Spleen (tissue), 7 donors: ENCODE data around the gene YDJC.

Experiments used
- POLR2A ChIP-seq, 3 donors: fragments of 450-650 bp; IDR thresholded peaks; one replicate each; pipeline ENCODE4 v1.5.1; 2017; ENCODE audit warnings: antibody characterized with exemption in 3 of 3, mild to moderate bottlenecking in 1 of 3
- POLR2AphosphoS5 ChIP-seq, 3 donors: sonication (generic); formaldehyde crosslinking; IDR thresholded peaks; one replicate each; pipeline ENCODE4 v1.5.1; 2017; ENCODE audit warnings: antibody characterized with exemption in 3 of 3
- TF ChIP-seq, protein P1 (sequence below), 11 experiments: fragments of 200-600 bp in 7 of 11; fragments of 450-650 bp in 4 of 11; sonication (generic) in 4 of 11; IDR thresholded peaks in 8 of 11; conservative IDR thresholded peaks in 3 of 11; 1 replicate in 7 of 11; 2 replicates in 4 of 11; pipeline versions ENCODE4 v1.4.0 to v1.8.0; 2016 to 2021; ENCODE audit warnings: antibody characterized with exemption in 11 of 11, inconsistent platforms in 4 of 11, mild to moderate bottlenecking in 1 of 11
- donor health status: DM: no; HTN: no; CAD: no; lungs with moderate emphysema.
- donor health status: DM: no; HTN: no; CAD: no.
- donor health status: DM: no; HTN: no; CAD: no.

DNA sequence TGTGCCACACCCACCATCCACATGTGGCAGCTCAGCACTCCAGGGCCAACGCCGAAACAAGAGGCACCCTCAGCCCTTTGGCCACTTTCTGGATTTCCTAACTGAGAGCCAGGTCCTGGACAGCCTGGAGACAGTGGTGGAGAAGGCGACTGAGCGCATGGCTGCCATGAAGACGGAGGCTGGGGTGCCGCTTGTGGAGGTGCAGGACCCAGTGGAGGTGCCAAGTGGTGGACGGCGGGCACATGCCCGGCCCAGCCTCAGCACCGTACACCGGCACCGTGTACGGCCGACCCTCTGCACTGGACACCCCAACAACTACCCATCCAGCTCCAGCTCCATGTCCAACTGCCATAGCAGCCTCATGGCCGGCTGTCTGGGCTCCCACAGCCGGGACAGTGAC is 4.3 kb upstream of the YDJC start:
- TF ChIP-seq, protein P1, sequence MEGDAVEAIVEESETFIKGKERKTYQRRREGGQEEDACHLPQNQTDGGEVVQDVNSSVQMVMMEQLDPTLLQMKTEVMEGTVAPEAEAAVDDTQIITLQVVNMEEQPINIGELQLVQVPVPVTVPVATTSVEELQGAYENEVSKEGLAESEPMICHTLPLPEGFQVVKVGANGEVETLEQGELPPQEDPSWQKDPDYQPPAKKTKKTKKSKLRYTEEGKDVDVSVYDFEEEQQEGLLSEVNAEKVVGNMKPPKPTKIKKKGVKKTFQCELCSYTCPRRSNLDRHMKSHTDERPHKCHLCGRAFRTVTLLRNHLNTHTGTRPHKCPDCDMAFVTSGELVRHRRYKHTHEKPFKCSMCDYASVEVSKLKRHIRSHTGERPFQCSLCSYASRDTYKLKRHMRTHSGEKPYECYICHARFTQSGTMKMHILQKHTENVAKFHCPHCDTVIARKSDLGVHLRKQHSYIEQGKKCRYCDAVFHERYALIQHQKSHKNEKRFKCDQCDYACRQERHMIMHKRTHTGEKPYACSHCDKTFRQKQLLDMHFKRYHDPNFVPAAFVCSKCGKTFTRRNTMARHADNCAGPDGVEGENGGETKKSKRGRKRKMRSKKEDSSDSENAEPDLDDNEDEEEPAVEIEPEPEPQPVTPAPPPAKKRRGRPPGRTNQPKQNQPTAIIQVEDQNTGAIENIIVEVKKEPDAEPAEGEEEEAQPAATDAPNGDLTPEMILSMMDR (IDR thresholded peaks at IDR 0.05 in 8 of 11, conservative IDR thresholded peaks at IDR 0.05 in 3 of 11): no peak
- no peak for TF ChIP-seq POLR2AphosphoS5 (IDR thresholded peaks at IDR 0.05)
- no peak for TF ChIP-seq POLR2A (IDR thresholded peaks at IDR 0.05)
